ENCODE data around the gene NNAT. TPM values are rescaled to one million over a fixed set of nuclear protein-coding genes. Genes with fewer than 3 reads are reported as not detected.
"Not testable (repeated sequence)": the region's sequence is repeated elsewhere in the genome, so short reads cannot be mapped to it uniquely, and the experiment has no call there.

NNAT gene
- total RNA-seq, 1 donor from 2014 or later, result 8.3 TPM

DNA sequence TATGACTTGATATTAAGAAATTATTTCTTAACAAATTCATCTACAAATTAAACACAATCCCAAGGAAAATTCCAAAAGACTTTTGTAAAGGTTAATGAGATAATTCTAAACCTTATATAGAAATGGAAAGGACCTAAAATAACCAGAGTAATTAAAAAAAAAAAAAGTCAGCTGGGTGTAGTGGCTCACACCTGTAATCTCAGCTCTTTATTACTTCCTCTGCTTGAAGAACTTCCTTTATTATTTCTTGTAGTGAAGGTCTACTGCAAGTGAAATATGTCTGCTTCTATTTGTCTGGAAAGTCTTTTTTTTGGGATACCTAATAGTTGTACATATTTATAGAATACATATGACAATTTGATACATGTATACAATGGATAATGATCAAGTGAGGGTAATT, 26.9 kb downstream of the NNAT start:
- H3K4me1 ChIP-seq, result no peaks in the 10 kb centered on the region
- TF ChIP-seq POLR2AphosphoS5 (IDR thresholded peaks at IDR 0.05; ENCODE audit: insufficient read depth in 1 of 2, low read depth in 1 of 2), result no peak
- TF ChIP-seq POLR2A (IDR thresholded peaks at IDR 0.05), result no peak
- intact Hi-C loops (cut with DNase I), result no loop called here

DNA sequence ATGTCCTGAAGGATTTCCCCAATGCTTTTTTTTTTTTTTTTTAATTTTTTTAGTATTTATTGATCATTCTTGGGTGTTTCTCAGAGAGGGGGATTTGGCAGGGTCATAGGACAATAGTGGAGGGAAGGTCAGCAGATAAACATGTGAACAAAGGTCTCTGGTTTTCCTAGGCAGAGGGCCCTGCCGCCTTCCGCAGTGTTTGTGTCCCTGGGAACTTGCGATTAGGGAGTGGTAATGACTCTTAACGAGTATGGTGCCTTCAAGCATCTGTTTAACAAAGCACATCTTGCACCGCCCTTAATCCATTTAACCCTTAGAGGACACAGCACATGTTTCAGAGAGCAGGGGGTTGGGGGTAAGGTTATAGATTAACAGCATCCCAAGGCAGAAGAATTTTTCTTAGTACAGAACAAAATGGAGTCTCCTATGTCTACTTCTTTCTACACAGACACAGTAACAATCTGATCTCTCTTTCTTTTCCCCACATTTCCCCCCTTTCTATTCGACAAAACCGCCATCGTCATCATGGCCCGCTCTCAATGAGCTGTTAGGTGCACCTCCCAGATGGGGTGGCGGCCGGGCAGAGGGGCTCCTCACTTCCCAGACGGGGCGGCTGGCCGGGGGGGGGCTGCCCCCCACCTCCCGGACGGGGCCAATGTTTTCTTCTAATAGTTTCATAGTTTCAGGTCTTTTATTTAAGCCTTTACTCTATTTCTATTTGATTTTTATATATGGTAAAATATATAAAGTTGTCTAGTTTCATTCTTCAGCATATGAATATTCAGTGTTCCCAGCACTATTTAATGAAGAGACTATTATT, 29.3 kb downstream of the NNAT start:
- H3K4me1 ChIP-seq; H3K36me3 ChIP-seq; H3K9me3 ChIP-seq; H3K27ac ChIP-seq; H3K27me3 ChIP-seq; intact Hi-C loops (cut with DNase I); DNase-seq (ENCODE audit: extremely low spot score in 2 of 2); H3K4me3 ChIP-seq: not testable (repeated sequence)

More for the DNA sequence above, 26.9 kb downstream of the NNAT start:
- Histone ChIP-seq H3K27ac (no peak overlapping the region), H3K4me3 (no peak overlapping the region), H3K36me3 (no peaks in the 10 kb centered on the region), H3K9me3 (no peaks in the 10 kb centered on the region), H3K27me3 (no peaks in the 10 kb centered on the region)
- no peak for DNase-seq (ENCODE audit: extremely low spot score in 2 of 2)

DNA sequence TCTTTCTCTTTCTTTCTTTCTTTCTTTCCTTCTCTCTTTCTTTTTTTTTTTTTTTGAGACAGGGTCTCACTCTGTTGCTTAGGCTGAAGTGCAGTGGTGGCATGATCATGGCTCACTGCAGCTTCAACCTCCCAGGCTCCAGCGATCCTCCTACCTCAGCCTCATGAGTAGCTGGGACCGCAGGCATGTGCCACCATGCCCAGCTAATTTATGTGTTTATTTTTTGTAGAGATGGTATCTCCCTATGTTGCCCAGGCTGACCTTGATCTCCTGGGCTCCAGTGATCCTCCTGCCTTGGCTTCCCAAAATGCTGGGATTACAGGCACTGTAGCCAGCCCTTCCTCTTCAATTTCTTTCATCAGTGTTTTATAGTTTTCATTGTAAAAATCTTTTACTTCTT, 30.6 kb downstream of the NNAT start:
- intact Hi-C loops (cut with DNase I); H3K4me3 ChIP-seq; H3K9me3 ChIP-seq; DNase-seq (ENCODE audit: extremely low spot score in 2 of 2); H3K4me1 ChIP-seq; H3K27me3 ChIP-seq; H3K36me3 ChIP-seq; H3K27ac ChIP-seq: not testable (repeated sequence)

DNA sequence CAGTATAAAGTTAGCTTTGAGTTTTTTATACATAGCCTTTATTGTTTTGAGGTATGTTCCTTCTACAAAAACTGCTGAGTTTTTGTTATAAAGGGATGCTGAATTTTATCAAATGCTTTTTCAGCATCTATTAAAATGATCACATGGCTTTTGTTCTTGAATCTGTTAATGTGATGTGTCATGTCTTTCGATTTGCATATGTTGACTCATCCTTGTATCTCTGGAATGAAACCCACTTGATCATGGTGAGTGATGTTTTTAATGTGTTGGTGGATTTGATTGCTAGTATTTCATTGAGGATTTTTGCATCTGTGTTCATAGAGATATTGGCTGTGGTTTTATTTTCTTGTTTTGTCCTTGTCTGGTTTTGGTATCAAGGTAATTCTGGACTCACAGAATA, 31.4 kb downstream of the NNAT start:
- Histone ChIP-seq H3K27ac (no peak overlapping the region), H3K36me3 (no peaks in the 10 kb centered on the region), H3K27me3 (no peaks in the 10 kb centered on the region), H3K9me3 (no peaks in the 10 kb centered on the region), H3K4me1 (no peaks in the 10 kb centered on the region), H3K4me3 (no peak overlapping the region)
- intact Hi-C loops (cut with DNase I), result no loop called here
- TF ChIP-seq, protein P1, sequence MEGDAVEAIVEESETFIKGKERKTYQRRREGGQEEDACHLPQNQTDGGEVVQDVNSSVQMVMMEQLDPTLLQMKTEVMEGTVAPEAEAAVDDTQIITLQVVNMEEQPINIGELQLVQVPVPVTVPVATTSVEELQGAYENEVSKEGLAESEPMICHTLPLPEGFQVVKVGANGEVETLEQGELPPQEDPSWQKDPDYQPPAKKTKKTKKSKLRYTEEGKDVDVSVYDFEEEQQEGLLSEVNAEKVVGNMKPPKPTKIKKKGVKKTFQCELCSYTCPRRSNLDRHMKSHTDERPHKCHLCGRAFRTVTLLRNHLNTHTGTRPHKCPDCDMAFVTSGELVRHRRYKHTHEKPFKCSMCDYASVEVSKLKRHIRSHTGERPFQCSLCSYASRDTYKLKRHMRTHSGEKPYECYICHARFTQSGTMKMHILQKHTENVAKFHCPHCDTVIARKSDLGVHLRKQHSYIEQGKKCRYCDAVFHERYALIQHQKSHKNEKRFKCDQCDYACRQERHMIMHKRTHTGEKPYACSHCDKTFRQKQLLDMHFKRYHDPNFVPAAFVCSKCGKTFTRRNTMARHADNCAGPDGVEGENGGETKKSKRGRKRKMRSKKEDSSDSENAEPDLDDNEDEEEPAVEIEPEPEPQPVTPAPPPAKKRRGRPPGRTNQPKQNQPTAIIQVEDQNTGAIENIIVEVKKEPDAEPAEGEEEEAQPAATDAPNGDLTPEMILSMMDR (IDR thresholded peaks at IDR 0.05), result no peak
- TF ChIP-seq POLR2A (IDR thresholded peaks at IDR 0.05) (no peak), POLR2AphosphoS5 (IDR thresholded peaks at IDR 0.05; ENCODE audit: insufficient read depth in 1 of 2, low read depth in 1 of 2) (no peak)
- DNase-seq (ENCODE audit: extremely low spot score in 2 of 2), result no peak

DNA sequence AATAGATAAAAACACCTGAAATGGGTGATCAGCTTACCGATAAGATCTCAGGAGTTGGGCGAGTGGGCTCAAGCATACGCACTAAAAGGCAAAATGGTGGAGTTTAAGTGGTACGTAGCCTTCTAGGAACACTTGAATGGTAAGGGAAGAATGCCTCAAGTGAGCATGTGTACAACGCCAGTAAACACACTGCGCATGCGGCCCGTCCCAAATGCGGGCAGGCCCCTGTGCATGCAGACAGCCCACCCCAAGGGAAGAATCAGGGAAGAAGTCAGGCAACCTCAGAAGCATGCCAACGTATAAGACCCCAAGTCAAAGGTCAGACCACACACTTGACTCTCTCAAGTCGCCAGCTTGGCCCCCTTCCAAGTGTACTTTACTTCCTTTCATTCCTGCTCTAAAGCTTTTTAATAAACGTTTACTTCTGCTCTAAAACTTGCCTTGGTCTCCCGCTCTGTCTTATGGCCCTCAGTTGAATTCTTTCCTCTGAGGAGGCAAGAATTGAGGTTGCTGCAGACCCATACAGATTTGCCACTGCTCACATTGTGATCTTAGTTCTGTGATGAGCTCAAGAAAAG, 33.8 kb downstream of the NNAT start:
- H3K9me3 ChIP-seq; H3K4me1 ChIP-seq; H3K27ac ChIP-seq; DNase-seq (ENCODE audit: extremely low spot score in 2 of 2); H3K27me3 ChIP-seq; intact Hi-C loops (cut with DNase I); H3K36me3 ChIP-seq; H3K4me3 ChIP-seq: not testable (repeated sequence)

DNA sequence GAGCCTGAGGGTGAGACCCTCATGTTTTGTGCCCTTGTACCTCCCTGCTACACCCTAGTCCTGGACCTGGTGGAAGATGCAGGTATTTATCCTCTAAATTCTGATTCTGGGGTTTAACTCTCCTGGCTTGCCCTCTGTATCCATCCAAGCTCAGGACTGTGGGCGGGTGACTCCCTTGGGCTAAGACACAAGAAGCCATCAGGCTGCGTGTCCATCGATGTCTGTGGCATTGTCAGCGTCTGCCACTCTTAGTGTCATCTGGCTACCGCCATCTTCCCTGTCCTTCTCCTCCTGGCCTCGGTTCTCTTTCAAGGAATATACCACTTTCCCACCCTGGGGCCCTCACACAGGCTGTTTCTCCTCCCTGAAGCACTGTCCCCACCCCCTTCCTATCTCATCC, 35.5 kb downstream of the NNAT start:
- TF ChIP-seq POLR2AphosphoS5 (IDR thresholded peaks at IDR 0.05; ENCODE audit: insufficient read depth in 1 of 2, low read depth in 1 of 2), result no peak
- TF ChIP-seq, protein P1 (IDR thresholded peaks at IDR 0.05), result no peak
- no peak for TF ChIP-seq POLR2A (IDR thresholded peaks at IDR 0.05)
- Histone ChIP-seq H3K4me3 (no peak overlapping the region), H3K36me3 (no peaks in the 10 kb centered on the region), H3K27ac (no peak overlapping the region), H3K9me3 (no peaks in the 10 kb centered on the region), H3K4me1 (no peaks in the 10 kb centered on the region), H3K27me3 (no peaks in the 10 kb centered on the region)
- intact Hi-C loops (cut with DNase I), result no loop called here
- no peak for DNase-seq (ENCODE audit: extremely low spot score in 2 of 2)

DNA sequence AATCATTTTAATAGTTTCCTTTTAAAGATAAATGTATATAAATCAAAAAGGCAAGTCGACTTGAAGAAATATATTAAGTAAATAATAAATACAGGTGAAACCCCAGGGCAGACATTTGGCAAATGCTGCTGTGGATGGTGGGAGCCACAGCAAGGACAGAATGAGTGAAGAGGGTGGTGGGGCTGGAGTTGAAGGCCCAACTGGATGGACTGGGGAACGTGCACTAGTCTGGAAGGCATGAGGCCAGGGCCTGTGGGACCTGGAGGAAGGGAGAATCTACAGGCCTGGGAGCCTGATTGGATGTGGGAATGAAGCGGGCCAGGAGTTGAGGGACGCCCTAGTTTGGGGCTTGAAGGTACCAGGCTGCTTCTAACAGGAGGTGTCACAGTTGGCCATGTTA, 37.3 kb downstream of the NNAT start:
- intact Hi-C loops (cut with DNase I), result no loop called here
- Histone ChIP-seq H3K27me3 (no peaks in the 10 kb centered on the region), H3K9me3 (no peaks in the 10 kb centered on the region), H3K36me3 (no peaks in the 10 kb centered on the region), H3K4me1 (no peaks in the 10 kb centered on the region), H3K4me3 (no peak overlapping the region), H3K27ac (no peak overlapping the region)
- no peak for DNase-seq (ENCODE audit: extremely low spot score in 2 of 2)
- TF ChIP-seq POLR2A (IDR thresholded peaks at IDR 0.05) (no peak), POLR2AphosphoS5 (IDR thresholded peaks at IDR 0.05; ENCODE audit: insufficient read depth in 1 of 2, low read depth in 1 of 2) (no peak)
- TF ChIP-seq, protein P1 (IDR thresholded peaks at IDR 0.05), result no peak
